ENCODE results near the gene ACAD8.
"Not testable (repeated sequence)": the region's sequence is repeated elsewhere in the genome, so short reads cannot be mapped to it uniquely, and the experiment has no call there.

ACAD8 gene

GRCh38 chr11:134240592-134240991 is 12.8 kb upstream of the ACAD8 start:
- DNase-seq: no peak

DNA sequence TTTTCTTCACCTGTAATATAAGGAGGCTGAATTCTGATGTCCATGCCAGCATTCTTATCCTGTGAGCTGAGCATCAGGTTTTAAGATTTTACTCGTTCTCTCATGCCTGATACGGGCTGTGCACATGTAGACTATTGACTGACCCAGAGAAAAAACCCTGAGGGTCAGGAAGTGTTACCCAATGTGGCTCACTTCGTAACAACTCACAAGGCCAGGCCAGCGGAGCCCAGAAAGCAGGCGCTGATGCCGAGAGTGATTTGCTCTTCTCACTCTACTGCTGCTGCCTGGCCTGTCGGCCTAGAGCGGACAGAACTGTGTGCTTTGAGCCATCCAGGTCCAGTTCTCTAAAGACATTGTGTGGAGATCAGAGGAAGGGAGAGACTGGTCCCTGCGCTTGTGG is 11.0 kb upstream of the ACAD8 start:
- no peak for DNase-seq

DNA sequence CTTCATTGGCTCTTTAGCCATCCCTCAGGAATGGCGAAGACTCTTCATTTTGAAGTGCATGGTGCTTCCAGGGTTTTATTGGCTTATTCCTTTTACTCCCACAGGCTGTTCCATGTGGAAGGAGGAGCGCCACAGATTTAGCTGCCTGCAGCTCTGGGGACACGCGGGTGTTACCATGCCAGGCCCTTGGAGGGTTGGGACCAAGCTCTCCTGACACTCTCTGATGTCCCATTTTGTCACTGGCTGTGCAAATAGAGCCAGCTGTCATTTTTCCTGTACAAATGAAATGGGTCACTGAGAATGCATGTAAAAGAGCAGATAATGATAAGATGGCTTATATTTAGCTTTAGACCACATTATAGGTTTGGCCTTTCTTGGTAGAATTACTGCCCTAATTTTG is 9.5 kb upstream of the ACAD8 start:
- DNase-seq: no peak

- no peak for DNase-seq
These were observed 8.8 kb upstream of the ACAD8 start for GRCh38 chr11:134244593-134244992.

DNA sequence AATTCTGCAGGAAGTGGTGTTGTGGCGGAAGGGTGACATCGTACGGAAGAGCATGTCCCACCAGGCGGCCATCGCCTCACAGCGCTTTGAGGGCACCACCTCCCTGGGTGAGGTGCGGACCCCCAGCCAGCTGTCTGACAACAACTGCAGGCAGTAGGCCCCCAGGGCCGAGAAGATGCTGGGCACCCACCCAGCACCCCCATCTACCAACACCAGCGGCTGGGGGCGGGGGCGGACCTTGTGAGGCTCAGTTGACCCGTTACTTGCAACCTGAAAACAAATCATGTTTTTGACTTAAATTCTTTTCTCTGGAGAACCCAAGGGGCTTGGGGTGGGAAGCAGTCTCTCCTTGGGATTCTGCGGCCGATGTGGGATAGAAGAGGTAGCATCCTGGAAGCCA is 7.9 kb upstream of the ACAD8 start:
- no peak for DNase-seq

DNA sequence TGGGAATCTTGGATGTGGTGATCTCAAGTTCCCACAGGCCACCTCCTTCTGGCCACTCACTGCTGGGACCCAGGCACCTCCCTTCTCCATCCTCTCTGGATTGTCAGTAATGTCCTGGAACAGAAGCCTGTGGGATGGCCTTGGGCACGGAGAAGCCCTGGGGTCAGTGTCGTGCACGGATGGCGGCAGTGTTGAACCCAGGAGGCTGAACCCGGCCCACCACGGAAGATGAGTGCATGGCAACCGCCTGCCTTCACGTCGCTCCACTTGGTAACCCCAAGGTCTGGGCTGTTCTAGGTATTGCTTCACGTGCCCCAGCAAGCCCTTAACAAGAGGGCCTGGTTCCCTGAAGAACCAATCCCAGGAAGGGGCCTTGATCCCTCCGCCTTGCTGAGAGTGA is 7.3 kb upstream of the ACAD8 start:
- DNase-seq: no peak

DNA sequence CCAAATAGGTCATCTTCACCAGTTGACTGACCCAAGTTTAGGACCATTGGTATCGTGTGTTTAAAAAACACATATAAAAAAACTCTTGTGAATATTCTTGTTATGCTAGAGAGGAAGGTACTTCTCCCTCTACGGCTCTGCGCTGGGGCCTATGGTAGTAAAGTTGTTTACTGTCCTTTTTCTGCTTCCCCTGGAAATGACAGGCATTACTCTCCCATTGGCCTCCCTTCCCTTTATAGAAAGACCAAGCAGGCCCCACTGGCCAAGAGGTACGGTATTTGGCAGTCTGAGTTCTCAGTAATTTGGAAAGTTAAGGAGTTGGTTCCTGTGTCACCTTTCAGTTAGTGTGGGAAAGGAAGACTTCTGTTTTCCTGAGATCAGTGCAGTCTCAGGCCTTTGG is 6.7 kb upstream of the ACAD8 start:
- no peak for DNase-seq

DNA sequence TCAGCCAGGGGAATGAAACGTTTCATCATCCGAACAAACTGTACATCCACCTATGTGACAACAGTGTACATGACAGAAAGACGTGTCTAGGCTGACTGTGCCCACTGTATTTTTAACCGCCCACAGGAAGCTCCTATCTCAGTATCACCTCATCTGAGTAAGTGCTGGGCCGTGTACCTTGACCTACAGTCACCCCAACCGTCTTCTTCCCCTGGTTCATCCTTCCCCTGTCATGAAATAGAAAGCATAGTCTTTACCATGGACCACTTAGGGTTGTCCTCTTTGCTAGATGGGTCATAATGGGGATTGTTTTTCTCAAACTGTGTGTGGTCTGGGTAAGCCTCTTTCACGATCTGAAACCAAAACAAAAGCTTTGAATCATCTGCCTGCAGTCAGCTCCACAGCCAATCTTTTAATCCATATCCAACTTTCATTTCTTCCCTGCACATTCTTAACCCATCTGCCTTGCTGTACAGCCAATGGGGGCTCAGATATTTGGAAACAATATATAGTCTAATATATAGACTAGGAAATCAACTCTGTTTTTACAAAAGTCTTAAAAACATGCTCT is 4.4 kb upstream of the ACAD8 start:
- no peak for DNase-seq

GRCh38 chr11:134250246-134250645 is 3.1 kb upstream of the ACAD8 start:
- no peak for DNase-seq

- no peak for DNase-seq
These were observed 2.7 kb upstream of the ACAD8 start for GRCh38 chr11:134250675-134251074.

DNA sequence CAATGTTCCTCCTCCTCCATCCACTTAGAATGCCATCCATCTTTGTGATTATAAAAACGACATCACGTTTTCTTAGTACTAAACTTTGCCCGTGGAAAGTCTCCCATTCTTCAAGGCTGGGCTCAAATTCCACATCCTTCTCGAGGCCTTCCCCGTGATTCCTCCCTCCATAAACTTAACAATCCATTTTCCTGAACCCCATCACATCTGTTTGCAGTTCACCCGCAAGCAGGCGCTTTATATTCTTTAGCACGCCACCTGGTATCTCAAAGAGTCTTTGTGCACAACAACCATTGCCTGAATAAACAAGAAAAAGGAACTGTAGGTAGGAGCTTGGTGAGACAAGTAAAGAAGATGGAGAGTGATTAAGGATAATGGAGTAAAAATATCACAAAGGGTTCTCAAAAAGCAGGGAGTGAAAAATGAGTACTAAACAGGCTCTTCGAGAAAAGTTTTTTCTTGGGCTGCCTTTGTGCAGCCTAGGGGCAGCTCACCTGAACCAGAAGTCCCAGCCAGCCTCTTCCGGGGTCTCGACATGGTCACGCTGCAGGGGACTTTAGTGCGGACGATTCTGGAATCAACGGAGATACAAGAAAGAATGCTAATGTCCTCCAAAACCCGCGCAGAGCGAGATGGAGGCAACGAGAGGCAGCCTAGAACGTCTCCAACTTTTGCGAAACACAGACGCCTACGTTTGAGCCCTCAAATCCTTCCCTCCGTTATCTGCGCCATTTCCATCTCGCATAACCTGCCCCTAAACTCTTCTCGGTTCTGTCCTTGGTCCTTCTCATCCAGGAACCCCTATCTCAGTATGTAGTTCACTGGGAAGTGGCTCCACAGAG is 801 bp upstream of the ACAD8 start:
- no peak for DNase-seq

- DNase-seq: no peak
These were observed 1.2 kb downstream of the ACAD8 start for GRCh38 chr11:134254433-134255183.

DNA sequence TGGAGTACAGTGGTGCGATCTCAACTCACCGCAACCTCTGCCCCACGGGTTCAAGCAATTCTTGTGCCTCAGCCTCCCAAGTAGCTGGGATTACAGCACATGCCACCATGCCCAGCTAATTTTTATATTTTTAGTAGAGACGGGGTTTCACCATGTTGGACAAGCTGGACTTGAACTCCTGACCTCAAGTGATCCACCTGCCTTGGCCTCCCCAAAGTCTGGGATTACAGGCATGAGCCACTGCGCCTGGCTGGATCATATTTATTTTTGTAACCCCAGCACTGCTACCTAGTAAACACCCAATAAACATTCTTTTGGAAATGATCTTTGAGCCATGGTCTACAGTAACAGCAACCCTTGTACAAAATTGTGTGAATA is 1.8 kb downstream of the ACAD8 start:
- not testable (repeated sequence) for DNase-seq

DNA sequence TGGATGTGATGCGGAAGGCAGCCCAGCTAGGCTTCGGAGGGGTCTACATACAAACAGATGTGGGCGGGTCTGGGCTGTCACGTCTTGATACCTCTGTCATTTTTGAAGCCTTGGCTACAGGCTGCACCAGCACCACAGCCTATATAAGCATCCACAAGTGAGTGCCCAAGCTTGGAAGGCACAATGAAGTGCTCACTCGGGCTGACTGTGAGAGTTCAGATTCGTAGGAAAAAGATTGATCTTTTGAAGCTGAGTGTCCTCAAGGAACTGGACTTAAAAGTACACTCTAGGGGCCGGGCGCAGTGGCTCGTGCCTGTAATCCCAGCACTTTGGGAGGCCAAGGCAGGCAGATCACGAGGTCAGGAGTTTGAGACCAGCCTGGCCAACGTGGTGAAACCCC is 3.7 kb downstream of the ACAD8 start:
- no peak for DNase-seq

- DNase-seq: no peak
These were observed 5.2 kb downstream of the ACAD8 start for GRCh38 chr11:134258577-134258976.

- DNase-seq: no peak
These were observed 7.1 kb downstream of the ACAD8 start for GRCh38 chr11:134260503-134260902.

DNA sequence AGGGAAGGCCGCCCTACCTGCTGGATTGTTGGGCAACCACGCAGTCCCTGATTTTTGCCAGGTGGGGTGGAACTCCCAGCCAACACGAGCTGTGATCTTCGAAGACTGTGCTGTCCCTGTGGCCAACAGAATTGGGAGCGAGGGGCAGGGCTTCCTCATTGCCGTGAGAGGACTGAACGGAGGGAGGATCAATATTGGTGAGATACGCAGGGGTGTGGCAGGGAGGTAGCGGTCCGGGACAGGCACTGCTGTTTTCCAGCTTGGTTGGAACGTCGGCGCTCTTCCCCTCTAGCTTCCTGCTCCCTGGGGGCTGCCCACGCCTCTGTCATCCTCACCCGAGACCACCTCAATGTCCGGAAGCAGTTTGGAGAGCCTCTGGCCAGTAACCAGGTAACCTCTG is 7.6 kb downstream of the ACAD8 start:
- DNase-seq: no peak

- DNase-seq: no peak
These were observed 8.5 kb downstream of the ACAD8 start for GRCh38 chr11:134261626-134262488.

DNA sequence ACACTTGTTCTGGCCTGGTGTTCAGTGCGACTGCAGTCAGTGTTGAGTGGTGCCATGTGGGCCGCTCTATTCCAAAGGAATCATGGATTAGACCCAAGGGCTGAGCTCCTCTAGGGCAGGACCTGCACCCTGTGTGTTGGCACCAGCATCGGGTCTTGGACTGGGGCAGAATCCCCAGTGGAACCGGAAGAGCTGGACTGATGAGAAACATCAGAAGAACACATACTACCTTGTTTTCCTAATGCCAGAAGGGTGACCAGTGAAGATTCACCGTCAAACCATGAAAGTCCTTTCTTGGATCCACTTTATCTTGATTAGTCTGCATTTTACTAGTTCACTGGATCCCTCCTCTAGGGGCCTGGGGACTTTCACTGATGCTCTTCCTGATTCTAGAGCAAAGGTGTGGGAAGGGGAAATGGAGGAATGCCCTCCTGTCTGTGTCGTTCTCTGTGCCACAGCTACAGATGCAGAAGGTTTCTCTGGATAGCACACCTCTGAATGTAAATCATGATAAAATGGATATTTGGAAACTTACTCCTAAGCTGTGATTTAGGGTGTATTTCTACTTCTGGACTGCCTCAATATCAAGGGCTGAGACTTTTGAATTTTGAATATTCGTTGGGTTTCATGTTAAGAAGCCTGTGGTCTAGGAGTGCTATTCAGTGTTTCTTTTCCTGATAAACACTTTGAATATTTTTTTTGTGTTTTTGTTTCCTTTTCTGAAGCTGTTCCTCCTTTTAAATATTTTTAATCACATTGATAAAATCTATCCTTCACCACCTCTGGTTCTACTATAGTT is 11.8 kb downstream of the ACAD8 start:
- no peak for DNase-seq

GRCh38 chr11:134266440-134266839 is 13.1 kb downstream of the ACAD8 start:
- no peak for DNase-seq

GRCh38 chr11:134266841-134267251 is 13.5 kb downstream of the ACAD8 start:
- no peak for DNase-seq

DNA sequence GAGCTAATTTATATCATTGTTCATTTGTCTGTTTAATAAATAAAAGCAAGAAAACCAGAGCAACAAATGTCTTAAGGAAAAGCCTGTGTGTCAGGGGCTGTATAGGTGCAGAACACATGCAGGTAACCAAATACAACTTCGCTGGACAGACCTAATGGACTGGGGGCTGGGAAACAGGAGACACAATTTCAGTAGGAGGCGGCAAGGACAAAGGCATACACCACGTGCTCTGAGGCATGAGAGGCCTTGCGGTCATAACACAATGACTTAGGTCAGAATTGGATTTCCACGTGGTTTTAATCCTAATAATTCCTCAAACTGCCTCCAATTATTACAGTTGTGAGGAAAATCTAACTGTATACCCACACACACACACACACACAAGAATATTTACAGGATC is 14.1 kb downstream of the ACAD8 start:
- DNase-seq: no peak
